GM18502 (cell line): ENCODE results near the gene AGRP.
A peak's percentile ranks its signal among the peaks of the same experiment; 100 is the strongest.
"Not testable (repeated sequence)": the region's sequence is repeated elsewhere in the genome, so short reads cannot be mapped to it uniquely, and the experiment has no call there.

ENCODE experiments used
- ATAC-seq: cut with Tn5 transposase; IDR thresholded peaks from one replicate; pipeline ENCODE4 v1.9.1; 2021; ENCODE audit warnings: mild to moderate bottlenecking; ENCODE audit not compliant: unreplicated experiment, poor library complexity

Gene AGRP

GRCh38 chr16:67483150-67483549, at the start of gene AGRP:
TSS of gene AGRP (minus strand) at chr16:67483547. CDS start at chr16:67483398, 149 bp downstream.
- ATAC-seq = no peak

DNA sequence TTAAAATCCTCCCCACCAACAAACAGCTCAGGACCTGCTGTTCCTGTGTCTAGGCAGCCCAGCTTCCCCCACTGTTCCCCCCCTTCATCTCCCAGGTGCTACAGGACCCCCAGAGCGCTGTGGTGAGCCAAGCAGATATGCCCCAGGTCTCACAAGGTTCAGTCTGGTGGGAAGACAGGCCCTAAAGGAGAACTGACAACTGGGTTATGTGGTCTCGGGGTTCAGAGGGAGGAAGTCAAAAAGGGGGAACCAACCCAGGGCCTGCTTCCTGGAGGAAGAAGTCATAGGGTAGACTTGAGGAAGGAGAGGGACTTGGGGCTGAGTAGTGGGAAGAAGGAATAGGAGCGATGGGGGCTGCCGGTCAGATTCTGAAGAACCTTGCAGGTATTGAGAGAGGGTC, 47.9 kb upstream of the AGRP start:
- ATAC-seq = no peak

DNA sequence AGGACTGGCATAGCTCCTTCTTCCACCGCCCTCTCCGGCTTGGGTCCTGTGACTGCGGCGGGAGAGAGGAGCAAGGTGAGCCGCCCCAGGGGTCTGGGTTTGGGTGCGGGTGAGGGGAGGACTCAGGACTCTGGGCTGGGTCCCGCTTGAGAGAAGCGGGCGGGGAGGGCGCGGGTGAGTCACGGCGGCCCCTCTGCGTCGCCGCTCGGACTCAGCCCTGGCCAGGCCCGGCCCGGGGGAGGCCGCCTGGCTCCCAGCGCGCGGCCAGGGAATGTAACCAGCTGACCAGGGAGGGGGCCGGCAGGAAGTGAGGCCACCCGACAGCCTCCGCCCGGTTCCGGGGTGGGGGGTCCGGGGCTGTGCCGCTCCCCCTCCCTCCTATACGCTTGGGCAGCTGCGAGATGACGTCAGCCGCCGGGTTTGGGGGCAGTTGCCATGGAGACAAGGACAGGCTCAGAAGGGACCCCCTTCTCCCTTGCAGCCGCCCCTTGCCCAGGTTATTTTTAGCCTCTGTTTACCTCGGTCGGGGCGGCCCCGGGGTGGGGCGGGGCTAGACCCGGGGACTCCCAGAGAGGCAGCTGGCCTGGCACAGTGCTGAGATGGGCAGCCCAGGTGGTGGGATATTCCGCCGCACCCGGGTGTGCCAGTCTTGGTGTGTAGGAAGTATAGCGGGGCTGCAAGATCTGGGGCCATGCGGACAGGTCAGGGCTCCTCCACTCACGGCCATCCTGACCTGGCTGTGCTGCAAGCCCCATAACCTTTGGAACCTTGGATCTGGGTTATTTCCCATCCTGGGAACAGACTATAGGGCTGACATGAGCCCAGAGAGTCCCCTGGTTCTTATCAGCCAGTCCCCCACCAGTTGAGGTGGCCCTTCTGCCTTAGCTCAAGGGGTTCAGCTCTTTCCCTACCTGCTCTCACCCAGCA, 46.9 kb upstream of the AGRP start:
- peak; percentile 38 for ATAC-seq

DNA sequence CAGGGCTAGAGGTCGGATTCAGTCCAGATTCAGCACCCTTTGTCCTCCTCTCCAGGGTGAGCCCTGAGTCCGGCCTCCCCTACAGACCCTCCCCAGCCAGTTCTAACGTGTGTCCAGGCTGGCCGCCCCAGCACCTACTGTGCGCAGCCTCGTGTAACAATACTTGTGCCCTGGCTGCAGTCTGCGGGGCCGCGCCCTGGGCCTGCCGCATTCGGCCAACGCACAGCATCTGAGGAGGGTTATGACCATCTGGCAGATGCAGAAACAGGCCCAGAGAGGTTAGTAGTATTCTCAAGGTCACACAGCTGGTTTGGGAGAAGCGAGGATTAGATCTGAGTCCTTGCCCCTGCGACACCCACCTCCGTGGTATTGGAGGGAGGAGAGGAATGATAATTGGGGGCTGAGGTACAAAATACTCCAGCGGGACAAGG, 46.2 kb upstream of the AGRP start:
- no peak for ATAC-seq

DNA sequence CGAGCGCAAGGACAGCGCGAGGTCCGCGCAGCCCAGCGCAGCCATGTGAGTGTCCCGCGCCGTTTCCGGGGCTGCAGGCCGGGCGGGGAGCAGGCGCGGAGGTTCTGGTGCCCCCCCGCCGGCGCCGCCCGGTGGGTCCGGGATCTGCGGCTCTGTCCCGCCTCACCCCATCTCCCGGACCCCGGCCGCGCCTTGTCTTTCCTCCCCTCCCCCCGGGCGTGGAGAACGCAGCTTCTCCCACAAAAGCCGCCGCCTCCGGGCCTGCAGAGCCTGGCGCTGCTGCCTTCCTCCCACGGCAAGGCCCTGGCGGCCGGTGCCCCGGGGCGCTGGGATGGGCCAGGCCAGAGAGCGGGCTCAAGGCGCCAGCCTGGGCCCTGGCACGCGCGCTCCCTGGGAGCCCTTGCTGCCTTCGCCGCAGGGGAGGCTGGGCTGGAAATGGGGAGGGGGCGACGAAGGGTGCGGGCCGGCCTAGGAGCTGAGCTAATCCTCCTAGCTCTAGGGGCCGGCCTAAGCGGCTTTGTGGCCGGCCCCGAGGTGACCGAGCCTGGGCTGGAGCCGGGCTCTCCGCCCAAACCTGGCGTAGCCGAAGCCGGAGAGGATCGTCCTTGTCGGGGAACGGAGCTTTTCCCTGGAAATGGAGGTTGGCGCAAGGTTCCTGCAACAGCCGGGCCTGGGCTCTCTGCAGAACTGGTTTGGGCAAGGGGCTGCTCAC, 45.7 kb upstream of the AGRP start:
- no peak for ATAC-seq

DNA sequence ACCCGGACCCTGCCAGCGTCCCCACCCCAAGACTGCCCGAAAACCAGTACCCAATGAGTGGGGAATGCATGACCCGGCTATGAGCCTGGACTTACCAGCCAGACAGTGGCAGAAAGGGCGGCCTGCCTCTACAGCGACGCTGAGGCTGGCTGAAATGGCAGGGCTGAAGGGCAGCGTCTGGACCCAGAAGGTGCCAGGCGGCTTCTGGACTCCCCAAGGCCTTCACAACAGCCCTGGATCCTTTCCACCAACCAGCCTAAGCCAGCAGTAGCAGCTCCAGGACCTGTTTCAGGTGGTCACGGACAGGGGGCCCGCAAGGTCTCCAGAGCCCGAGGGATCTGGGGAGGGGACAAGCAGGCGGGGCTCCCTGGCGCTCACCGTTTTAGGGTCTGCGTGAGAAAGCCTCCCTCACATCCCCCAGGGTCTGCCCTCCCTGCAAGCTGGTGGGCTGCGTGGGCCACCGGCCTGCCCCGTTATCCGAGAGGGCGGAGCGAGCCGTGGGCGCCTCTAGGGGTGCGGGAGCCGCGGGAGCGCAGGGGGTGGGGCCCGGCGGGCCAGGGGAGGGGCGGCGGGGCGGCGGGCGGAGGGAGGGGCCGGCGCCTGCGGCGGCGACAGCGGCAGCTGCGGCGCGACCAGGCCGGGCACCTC, 45.0 kb upstream of the AGRP start, which contains the start of gene RIPOR1:
RIPOR1 (plus strand) TSS at position 608 of the 648 bp plus-strand sequence. CDS start 9,618 bp downstream, outside the sequence.
- no peak for ATAC-seq

- no peak for ATAC-seq
Observed at GRCh38 chr16:67526149-67526791, 42.9 kb upstream of the AGRP start.

DNA sequence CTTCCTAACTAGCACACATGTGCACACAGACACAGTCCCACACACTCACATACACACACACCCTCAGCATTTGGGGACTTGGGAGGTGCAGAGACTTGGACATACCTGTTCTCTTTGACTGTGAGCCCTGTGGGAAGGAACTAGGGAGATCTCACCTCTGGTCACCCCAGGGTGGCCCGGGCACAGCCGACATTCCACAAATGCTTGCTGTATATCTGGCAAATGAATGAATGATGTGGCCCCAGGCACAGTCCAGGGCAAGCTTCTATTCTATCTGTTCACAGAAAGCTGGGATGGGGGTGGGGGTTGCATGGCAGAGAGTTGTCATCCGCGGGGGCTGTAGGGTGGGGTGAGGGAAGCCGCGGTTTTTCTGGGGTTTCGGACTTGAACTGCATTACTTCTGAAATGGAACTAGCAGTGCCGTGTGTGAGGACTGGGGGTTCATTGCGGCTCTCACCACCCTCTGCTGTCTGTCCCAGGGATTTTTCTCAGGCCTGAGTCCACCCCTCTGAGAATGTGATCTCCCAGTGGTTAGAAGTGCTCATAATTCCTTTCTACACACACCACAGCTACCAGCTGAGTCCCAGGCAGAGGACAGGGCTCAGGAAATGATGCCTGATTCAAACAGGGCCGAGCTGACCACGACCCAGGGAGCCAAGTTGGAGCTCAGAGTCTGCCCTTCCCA, 42.0 kb upstream of the AGRP start:
- no peak for ATAC-seq

GRCh38 chr16:67521095-67521804, 37.9 kb upstream of the AGRP start:
- ATAC-seq = peak; percentile 71

DNA sequence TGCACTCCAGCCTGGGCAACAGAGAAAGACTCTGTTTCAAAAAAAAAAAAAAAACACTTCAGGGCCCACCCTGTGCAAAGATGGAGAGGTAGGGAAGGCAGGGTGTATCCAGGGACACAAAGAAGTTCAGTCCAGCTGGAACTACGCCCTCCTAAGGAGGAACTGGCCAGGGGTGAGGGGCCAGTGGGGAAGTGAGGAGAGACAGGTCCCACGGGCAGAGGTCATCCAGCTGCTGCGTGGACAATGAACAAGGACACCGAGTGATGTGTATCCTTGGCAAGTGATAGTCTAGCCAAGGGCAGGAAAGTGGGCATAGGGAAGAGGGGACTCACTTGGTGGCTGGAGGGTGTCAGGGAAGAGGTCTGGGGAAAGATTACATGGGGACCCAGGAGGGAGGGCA, 35.9 kb upstream of the AGRP start:
- no peak for ATAC-seq

- no peak for ATAC-seq
Observed at GRCh38 chr16:67518676-67519075, 35.3 kb upstream of the AGRP start.

GRCh38 chr16:67517661-67518423, 34.5 kb upstream of the AGRP start:
- ATAC-seq = peak; percentile 46

DNA sequence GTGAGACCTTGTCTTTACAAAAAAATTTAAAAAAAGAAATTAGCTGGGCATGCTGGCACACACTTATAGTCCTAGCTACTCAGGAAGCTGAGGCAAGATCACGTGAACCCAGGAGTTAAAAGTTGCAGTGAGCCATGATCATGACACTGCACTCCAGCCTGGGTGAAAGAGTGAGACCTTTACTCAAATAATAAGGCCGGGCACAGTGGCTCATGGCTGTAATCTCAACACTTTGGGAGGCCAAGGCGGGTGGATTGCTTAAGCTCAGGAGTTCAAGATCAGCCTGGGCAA, 33.8 kb upstream of the AGRP start:
- no peak for ATAC-seq

GRCh38 chr16:67516296-67517154, 33.2 kb upstream of the AGRP start:
- ATAC-seq = no peak

DNA sequence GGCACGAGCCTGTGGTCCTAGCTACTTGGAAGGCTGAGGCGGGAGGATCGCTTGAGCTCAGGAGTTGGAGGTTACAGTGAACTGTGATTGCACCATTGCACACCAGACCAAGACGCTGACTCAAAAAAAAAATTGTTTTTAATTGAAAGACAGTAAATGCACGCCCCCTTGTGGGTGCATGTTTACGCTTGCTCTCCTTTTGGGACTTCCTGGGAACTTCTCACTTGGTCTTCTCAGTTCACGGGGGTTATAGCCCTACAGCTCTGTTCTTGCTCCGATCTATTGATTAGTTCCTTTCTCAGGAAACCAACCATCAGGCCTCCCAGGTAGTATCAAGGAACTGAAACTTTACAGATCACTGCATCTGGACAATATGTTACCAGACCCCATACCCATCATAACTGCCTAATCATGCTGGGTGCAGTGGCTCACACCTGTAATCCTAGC, 31.1 kb upstream of the AGRP start:
- peak; percentile 46 for ATAC-seq

DNA sequence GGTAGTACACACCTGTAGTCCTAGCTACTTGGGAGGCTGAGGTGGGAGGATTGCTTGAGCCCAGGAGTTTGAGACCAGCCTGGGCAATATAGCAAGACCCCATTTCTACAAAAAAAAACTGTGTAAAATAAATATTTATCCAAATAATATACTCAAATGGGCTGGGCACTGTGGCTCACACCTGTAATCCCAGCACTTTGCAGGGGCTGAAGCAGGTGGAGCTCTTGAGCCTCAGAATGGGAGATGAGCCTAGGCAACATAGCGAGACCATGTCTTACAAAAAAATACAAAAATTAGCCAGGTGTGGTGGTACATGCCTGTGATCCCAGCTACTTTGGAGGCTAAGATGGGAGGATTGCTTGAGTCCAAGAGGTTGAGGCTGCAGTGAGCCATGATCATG, 30.5 kb upstream of the AGRP start:
- not testable (repeated sequence) for ATAC-seq

DNA sequence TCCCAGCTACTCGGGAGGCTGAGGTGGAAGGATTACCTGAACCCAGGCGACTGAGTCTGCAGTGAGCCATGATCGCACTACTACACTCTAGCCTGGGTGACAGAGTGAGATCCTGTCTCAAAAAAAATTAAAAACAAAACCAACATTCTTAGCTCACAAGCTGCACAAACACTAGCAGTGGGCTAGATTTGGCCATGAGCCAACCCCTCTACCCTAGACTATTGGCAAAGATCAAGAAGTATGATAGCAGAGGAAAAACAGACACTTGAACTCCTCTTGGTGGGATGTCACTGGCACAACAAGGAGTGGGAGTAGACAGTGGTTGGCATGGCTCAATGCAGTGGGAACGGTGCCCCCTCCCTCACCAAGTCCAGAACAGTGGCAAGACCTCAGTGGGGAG, 25.7 kb upstream of the AGRP start:
- ATAC-seq = no peak

- ATAC-seq = no peak
Observed at GRCh38 chr16:67506468-67506867, 23.1 kb upstream of the AGRP start.
